Rectal smooth muscle tissue (tissue), 1 donor: ENCODE data around the gene SLC25A48.
"Not testable (repeated sequence)": the region's sequence is repeated elsewhere in the genome, so short reads cannot be mapped to it uniquely, and the experiment has no call there.

Experiments
- H3K27ac ChIP-seq: one replicate; pipeline ENCODE4 v1.7.0; 2013; ENCODE audit warnings: low read depth, low read length, inconsistent platforms
- H3K27me3 ChIP-seq: one replicate; pipeline ENCODE4 v1.7.0; 2013; ENCODE audit warnings: low read length; ENCODE audit not compliant: control insufficient read depth, insufficient read depth
- H3K36me3 ChIP-seq: one replicate; pipeline ENCODE4 v1.7.0; 2013; ENCODE audit warnings: low read length; ENCODE audit not compliant: control insufficient read depth, insufficient read depth
- H3K4me1 ChIP-seq: one replicate; pipeline ENCODE4 v1.7.0; 2013; ENCODE audit warnings: low read length; ENCODE audit not compliant: control insufficient read depth, insufficient read depth
- H3K4me3 ChIP-seq: one replicate; pipeline ENCODE4 v1.7.0; 2013; ENCODE audit warnings: low read length
- H3K9ac ChIP-seq: one replicate; pipeline ENCODE4 v1.7.0; 2013; ENCODE audit warnings: low read length

Gene SLC25A48

GRCh38 chr5:135831851-135832555 lies 2.5 kb upstream of the SLC25A48 start:
- H3K4me1 ChIP-seq = no peaks in the 10 kb centered on the region
- no peak overlapping the region for H3K27ac ChIP-seq
- peaks cover 23% of the 10 kb centered on the region for H3K27me3 ChIP-seq
- no peak overlapping the region for H3K4me3 ChIP-seq
- no peak overlapping the region for H3K9ac ChIP-seq
- no peaks in the 10 kb centered on the region for H3K36me3 ChIP-seq

GRCh38 chr5:135832941-135833920 lies 1.2 kb upstream of the SLC25A48 start:
- peaks cover 23% of the 10 kb centered on the region for H3K27me3 ChIP-seq
- H3K9ac ChIP-seq = no peak overlapping the region
- no peaks in the 10 kb centered on the region for H3K36me3 ChIP-seq
- no peak overlapping the region for H3K4me3 ChIP-seq
- no peak overlapping the region for H3K27ac ChIP-seq
- no peaks in the 10 kb centered on the region for H3K4me1 ChIP-seq

- no peak overlapping the region for H3K9ac ChIP-seq
- peak overlapping the region; percentile 48 for H3K4me3 ChIP-seq
- H3K36me3 ChIP-seq = no peaks in the 10 kb centered on the region
- H3K27me3 ChIP-seq = peaks cover 23% of the 10 kb centered on the region
- no peaks in the 10 kb centered on the region for H3K4me1 ChIP-seq
- H3K27ac ChIP-seq = no peak overlapping the region
These were observed 363 bp upstream of the SLC25A48 start for GRCh38 chr5:135833961-135834638.

- no peak overlapping the region for H3K9ac ChIP-seq
These were observed 1.3 kb downstream of the SLC25A48 start for GRCh38 chr5:135835766-135836165.

GRCh38 chr5:135838395-135838794 lies 3.9 kb downstream of the SLC25A48 start:
- H3K4me1 ChIP-seq, H3K4me3 ChIP-seq, H3K27me3 ChIP-seq, H3K9ac ChIP-seq, H3K27ac ChIP-seq, H3K36me3 ChIP-seq: not testable (repeated sequence)

More at GRCh38 chr5:135835766-135836165, 1.3 kb downstream of the SLC25A48 start:
- H3K4me1 ChIP-seq = no peaks in the 10 kb centered on the region
- peaks cover 22% of the 10 kb centered on the region for H3K27me3 ChIP-seq
- no peak overlapping the region for H3K27ac ChIP-seq
- no peaks in the 10 kb centered on the region for H3K36me3 ChIP-seq
- no peak overlapping the region for H3K4me3 ChIP-seq

GRCh38 chr5:135839566-135839965 lies 5.1 kb downstream of the SLC25A48 start:
- Histone ChIP-seq H3K4me3 (no peak overlapping the region), H3K27ac (no peak overlapping the region), H3K9ac (no peak overlapping the region), H3K4me1 (no peaks in the 10 kb centered on the region), H3K27me3 (peaks cover 3% of the 10 kb centered on the region), H3K36me3 (no peaks in the 10 kb centered on the region)

- Histone ChIP-seq H3K9ac (no peak overlapping the region), H3K36me3 (no peaks in the 10 kb centered on the region), H3K4me1 (no peaks in the 10 kb centered on the region), H3K4me3 (no peak overlapping the region), H3K27ac (no peak overlapping the region), H3K27me3 (no peaks in the 10 kb centered on the region)
These were observed 6.5 kb downstream of the SLC25A48 start for GRCh38 chr5:135840959-135841358.

- Histone ChIP-seq H3K9ac (no peak overlapping the region), H3K27me3 (no peaks in the 10 kb centered on the region), H3K36me3 (no peaks in the 10 kb centered on the region), H3K27ac (no peak overlapping the region), H3K4me1 (no peaks in the 10 kb centered on the region), H3K4me3 (no peak overlapping the region)
These were observed 8.3 kb downstream of the SLC25A48 start for GRCh38 chr5:135842737-135843136.

- Histone ChIP-seq H3K4me3 (no peak overlapping the region), H3K9ac (no peak overlapping the region), H3K36me3 (no peaks in the 10 kb centered on the region), H3K27ac (no peak overlapping the region), H3K4me1 (no peaks in the 10 kb centered on the region), H3K27me3 (no peaks in the 10 kb centered on the region)
These were observed 9.3 kb downstream of the SLC25A48 start for GRCh38 chr5:135843571-135844337.

- H3K27me3 ChIP-seq = no peaks in the 10 kb centered on the region
- H3K9ac ChIP-seq = no peak overlapping the region
- no peaks in the 10 kb centered on the region for H3K36me3 ChIP-seq
- no peaks in the 10 kb centered on the region for H3K4me1 ChIP-seq
- H3K4me3 ChIP-seq = no peak overlapping the region
- H3K27ac ChIP-seq = no peak overlapping the region
These were observed 11.8 kb downstream of the SLC25A48 start for GRCh38 chr5:135846311-135846710.

- Histone ChIP-seq H3K27ac (no peak overlapping the region), H3K4me3 (no peak overlapping the region), H3K27me3 (no peaks in the 10 kb centered on the region), H3K4me1 (no peaks in the 10 kb centered on the region), H3K9ac (no peak overlapping the region), H3K36me3 (no peaks in the 10 kb centered on the region)
These were observed 13.5 kb downstream of the SLC25A48 start for GRCh38 chr5:135847976-135848375.

- no peaks in the 10 kb centered on the region for H3K36me3 ChIP-seq
- H3K27me3 ChIP-seq = no peaks in the 10 kb centered on the region
- no peak overlapping the region for H3K9ac ChIP-seq
- H3K4me3 ChIP-seq = no peak overlapping the region
- no peaks in the 10 kb centered on the region for H3K4me1 ChIP-seq
- no peak overlapping the region for H3K27ac ChIP-seq
These were observed 15.8 kb downstream of the SLC25A48 start for GRCh38 chr5:135850231-135850630.
